Activated CD4-positive, alpha-beta T cell treated with anti-CD3 and anti-CD28 coated beads for 1 hour (primary cell): ENCODE results near the gene MYADM.
A peak's percentile ranks its signal among the peaks of the same experiment; 100 is the strongest.
"Not testable (repeated sequence)": the region's sequence is repeated elsewhere in the genome, so short reads cannot be mapped to it uniquely, and the experiment has no call there.

Source experiments
- DNase-seq: peaks from one replicate; pipeline ENCODE4 v3.0.0-alpha.2; 2020

The MYADM gene

DNA sequence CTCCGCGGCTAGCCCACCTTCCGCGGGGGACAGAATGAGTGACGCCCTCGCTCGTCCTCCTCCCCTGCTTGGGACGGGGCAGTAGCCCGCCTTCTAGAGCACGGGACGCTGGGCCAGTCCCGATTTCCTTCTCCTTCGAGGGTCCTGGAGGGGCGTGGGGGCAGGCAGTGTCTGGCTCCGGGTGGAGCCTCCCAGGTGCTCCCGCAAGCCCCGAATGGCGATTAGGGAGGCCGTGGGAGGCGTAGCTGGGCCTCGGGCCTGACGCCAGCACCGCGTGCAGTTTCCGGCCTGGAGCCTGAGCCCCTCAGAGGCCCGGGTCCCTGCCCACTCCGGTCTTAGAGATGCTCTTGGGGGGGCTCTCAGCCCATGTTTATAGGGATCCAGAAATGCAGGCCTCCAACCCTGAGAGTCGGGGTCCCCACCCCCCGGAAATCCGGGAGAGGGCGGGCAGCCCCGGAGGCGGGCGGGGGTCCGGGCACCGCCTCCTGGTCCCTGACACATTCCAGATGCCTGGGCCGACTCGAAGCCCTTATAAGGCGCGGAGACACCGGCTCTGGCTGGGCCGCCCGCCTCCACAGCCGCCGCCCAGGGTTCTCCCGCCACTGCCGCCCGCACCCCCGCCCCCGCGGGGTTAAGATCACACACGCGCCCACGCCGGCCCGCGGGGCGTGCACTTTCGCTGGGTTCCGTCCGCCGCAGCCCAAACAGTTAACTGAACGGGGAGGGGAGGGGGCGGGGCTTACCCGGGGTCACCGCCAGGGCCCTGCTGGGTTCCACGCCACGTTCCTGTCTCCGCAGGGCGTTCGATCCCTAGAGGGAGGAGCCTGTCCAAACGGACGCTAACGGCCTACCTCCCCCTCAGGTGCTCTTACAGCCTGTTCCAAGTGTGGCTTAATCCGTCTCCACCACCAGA lies 1.5 kb downstream of the MYADM start:
- DNase-seq: peak; percentile 80

DNA sequence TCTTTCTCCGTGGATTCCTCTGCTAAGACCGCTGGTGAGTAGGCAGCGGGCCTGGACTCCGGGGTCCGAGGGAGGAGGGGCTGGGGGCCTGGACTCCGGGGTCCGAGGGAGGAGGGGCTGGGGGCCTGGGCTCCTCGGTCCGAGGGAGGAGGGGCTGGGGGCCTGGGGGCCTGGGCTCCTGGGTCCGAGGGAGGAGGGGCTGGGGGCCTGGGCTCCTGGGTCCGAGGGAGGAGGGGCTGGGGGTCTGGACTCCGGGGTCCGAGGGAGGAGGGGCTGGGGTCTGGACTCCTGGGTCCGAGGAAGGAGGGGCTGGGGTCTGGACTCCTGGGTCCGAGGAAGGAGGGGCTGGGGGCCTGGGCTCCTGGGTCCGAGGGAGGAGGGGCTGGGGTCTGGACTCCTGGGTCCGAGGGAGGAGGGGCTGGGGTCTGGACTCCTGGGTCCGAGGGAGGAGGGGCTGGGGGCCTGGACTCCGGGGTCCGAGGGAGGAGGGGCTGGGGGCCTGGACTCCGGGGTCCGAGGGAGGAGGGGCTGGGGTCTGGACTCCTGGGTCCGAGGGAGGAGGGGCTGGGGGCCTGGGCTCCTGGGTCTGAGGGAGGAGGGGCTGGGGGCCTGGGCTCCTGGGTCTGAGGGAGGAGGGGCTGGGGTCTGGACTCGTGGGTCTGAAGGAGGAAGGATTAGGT lies 2.3 kb downstream of the MYADM start:
- DNase-seq: not testable (repeated sequence)

DNA sequence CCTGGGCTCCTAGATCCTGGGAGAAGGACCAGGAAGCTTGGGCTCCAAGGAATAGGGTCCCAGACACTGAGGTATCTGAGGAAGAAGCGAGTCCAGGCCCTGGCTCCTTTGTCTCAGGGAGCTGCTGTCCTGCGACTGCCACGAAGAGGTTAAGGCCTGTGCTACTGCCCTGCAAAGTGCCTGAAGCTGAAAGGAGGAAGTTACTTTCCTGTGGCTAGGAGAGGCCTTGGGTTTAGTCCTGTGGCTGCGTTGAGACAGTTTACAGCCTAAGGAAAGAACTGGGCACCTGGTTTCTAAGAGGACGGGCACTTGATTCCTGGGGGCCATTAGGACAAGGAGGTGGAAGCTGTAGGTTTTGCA lies 2.8 kb downstream of the MYADM start:
- DNase-seq: no peak

DNA sequence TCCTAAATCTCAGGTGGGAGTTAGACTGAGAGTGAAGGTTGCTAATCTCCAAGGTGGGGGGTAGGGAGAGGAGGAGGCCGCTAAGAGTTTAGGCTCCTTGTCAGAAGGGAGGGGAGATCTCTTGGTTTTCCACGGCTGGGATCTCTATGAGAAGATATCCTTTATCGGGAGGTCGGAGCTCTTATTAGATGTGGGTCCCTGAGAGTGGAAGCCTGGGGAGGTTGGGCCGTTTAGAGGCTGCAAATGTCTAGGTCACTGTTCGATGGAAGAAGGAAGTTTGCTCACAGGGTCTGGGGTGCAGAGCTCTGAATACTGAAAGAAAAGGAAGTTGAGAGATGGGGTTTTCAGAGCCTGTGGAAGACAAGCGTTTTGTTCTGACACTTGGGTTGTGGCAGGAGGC lies 3.8 kb downstream of the MYADM start:
- no peak for DNase-seq

GRCh38 chr19:53872762-53873161 lies 5.1 kb downstream of the MYADM start:
- DNase-seq: no peak

DNA sequence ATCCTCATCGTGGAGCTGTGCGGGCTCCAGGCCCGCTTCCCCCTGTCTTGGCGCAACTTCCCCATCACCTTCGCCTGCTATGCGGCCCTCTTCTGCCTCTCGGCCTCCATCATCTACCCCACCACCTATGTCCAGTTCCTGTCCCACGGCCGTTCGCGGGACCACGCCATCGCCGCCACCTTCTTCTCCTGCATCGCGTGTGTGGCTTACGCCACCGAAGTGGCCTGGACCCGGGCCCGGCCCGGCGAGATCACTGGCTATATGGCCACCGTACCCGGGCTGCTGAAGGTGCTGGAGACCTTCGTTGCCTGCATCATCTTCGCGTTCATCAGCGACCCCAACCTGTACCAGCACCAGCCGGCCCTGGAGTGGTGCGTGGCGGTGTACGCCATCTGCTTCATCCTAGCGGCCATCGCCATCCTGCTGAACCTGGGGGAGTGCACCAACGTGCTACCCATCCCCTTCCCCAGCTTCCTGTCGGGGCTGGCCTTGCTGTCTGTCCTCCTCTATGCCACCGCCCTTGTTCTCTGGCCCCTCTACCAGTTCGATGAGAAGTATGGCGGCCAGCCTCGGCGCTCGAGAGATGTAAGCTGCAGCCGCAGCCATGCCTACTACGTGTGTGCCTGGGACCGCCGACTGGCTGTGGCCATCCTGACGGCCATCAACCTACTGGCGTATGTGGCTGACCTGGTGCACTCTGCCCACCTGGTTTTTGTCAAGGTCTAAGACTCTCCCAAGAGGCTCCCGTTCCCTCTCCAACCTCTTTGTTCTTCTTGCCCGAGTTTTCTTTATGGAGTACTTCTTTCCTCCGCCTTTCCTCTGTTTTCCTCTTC lies 6.3 kb downstream of the MYADM start:
- DNase-seq: no peak

- no peak for DNase-seq
These were observed 6.9 kb downstream of the MYADM start for GRCh38 chr19:53874606-53874990.

GRCh38 chr19:53875602-53876325 lies 8.1 kb downstream of the MYADM start:
- DNase-seq: no peak

DNA sequence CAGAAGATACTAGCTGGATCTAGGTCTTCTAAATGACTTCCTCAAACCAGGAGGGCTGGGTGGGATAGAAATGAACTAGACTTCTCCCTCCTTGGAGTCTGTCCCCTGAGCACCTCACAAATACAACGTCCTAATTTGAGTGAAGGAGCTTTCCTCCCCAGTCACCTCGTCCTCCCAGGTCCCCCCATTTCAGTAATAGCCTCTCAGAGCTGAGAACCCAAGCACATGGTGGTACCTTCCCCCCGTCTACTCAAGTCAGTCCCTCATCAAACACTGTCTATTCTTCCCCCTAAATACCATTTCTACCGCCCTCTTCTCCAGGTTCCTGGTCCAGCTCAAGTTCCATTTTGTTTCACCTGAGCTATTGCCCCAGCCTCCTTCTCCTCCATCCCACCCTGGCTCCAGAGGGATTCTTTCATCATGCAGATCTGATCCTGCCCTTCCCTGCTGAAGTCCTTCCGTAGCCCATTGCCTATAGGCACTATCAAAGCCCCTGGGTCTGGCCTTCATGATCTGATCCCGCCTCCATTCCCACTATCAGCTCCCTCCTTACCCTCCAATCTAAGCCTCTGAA lies 9.1 kb downstream of the MYADM start:
- DNase-seq: no peak

- no peak for DNase-seq
These were observed 9.7 kb downstream of the MYADM start for GRCh38 chr19:53877361-53877766.

GRCh38 chr19:53878776-53879139 lies 11.1 kb downstream of the MYADM start:
- DNase-seq: no peak

GRCh38 chr19:53879140-53880081 lies 11.7 kb downstream of the MYADM start:
- peak; percentile 73 for DNase-seq

- DNase-seq: no peak
These were observed 13.2 kb downstream of the MYADM start for GRCh38 chr19:53880711-53881481.

DNA sequence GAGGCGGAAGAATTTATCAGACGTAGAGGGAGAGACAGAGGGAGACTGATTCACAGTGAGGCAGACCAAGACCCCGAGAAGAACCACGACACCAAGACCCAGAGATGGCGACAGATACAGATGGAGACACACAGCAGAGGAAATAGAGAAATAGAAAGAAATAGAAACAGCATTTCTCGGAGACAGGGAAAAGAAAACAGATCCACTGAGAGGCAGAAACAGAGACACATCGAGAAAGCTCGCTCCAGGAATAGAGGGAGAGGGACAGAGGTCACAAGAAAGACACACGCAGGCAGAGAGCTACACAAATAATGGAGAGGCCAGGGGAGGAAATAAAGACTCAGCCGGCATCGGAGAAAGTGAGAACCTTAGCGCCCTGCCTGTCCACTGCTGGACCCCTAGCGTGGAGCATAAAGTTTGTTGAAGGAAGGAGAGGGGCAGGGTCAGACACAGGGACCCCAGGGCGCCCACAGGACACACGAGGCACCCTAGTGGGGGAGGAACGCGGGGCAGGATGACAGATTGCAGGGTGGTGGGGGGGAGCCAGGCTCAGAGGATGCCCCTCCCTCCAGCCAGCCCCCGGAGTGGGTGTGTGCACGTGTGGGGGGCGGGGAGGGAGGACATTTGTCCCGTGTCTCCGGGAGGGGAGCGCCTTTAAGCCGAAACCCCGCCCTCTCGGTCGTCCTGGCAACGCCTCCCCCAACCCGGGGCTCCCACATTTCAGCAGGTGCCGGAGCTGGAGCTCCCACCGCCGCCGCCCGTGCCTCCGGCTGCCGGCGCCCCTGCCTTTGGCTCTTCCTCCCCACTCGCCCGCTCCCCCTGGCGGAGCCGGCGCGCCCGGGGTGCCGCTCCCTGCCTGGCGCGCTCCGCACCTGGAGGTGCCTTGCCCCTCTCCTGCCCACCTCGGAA lies 14.1 kb downstream of the MYADM start, which contains the start of gene PRKCG:
TSS of gene PRKCG (plus strand) at position 716 of the 909 bp plus-strand sequence. CDS start 298 bp downstream, outside the sequence.
- peak; percentile 46 for DNase-seq

GRCh38 chr19:53882391-53883050 lies 14.8 kb downstream of the MYADM start:
- no peak for DNase-seq

DNA sequence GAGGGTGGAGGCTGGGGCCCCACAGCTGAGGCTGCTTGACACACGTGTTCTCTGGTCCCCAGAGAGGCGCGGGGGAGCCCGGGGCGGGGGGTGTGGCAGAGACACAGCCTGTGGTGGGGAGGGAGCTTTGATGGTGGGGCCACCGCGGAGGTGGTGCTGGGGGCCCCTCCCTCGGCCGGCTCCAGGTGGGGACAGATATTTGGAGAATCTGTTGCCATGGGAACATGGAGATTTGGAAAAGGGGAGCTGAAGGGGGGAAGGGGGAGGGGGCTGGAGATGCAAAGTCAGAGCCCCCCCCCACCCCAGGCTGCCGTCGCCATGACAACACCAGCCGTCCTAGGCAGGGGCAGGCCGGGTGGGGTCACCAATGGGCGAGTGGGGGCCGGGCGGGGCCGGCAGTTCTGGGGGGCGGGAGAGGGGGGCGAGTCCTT lies 15.6 kb downstream of the MYADM start:
- no peak for DNase-seq

GRCh38 chr19:53883741-53884140 lies 16.1 kb downstream of the MYADM start:
- no peak for DNase-seq

- no peak for DNase-seq
These were observed 16.6 kb downstream of the MYADM start for GRCh38 chr19:53884256-53884655.

DNA sequence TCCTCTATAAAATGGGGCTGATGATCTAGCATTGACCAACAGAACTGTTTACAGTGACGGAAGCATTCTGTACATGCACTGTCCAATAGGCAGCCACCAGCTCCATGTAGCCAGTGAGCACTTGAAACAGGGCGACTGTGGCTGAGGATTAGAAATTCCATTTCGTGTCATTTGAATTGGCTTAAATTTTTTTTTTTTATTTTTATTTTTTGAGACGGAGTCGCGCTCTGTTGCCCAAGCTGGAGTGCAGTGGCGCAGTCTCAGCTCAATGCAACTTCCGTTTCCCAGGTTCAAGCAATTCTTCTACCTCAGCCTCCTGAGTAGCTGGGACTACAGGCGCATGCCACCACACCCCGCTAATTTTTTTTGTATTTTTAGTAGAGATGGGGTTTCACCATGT lies 17.4 kb downstream of the MYADM start:
- no peak for DNase-seq
